H1 (cell line): ENCODE data around the gene GRPR. TPM values are rescaled to one million over a fixed set of nuclear protein-coding genes. Genes with fewer than 3 reads are reported as not detected.

Source experiments
- CTCF ChIA-PET: fragments of 300-600 bp; sonication (Branson Sonifier 250); formaldehyde crosslinking; loops from one replicate; lab custom pipeline; 2021; ENCODE audit not compliant: partially characterized antibody; lab: Charles Lee
- POLR2A ChIA-PET: fragments of 300-600 bp; sonication (Branson Sonifier 250); formaldehyde crosslinking; loops from one replicate; lab custom pipeline; 2021; ENCODE audit warnings: inconsistent platforms; ENCODE audit not compliant: partially characterized antibody; lab: Charles Lee
- DNase-seq, 2 experiments: peaks; one replicate each; pipeline versions ENCODE4 v3.0.0 to v3.0.0-alpha.2; 2010 to 2022; ENCODE audit warnings: low spot score in 2 of 2, low read depth in 1 of 2, mixed read lengths in 1 of 2
- FAIRE-seq: peaks from 2 replicates; lab custom pipeline; 2011; peaks lifted over from hg19 to GRCh38; lab: Jason Lieb, UNC
- H2AFZ ChIP-seq: 2 replicates; pipeline ENCODE4 v1.8.1; 2012; ENCODE audit warnings: low read length, inconsistent platforms
- H2AK5ac ChIP-seq: 2 replicates; pipeline ENCODE4 v1.6.1; 2013; ENCODE audit warnings: low read depth, low read length
- H2BK120ac ChIP-seq: replicated peaks from 2 replicates; pipeline ENCODE3; 2013; ENCODE audit warnings: low read depth, low read length, inconsistent platforms
- H2BK12ac ChIP-seq: 2 replicates; pipeline ENCODE4 v1.6.1; 2013; ENCODE audit warnings: low read depth, low read length
- H2BK15ac ChIP-seq: 2 replicates; pipeline ENCODE4 v1.6.1; 2013; ENCODE audit warnings: low read length
- H2BK20ac ChIP-seq: 2 replicates; pipeline ENCODE4 v1.6.1; 2013; ENCODE audit warnings: low read length
- H2BK5ac ChIP-seq: 2 replicates; pipeline ENCODE4 v1.6.1; 2013; ENCODE audit warnings: low read depth, low read length
- H3K14ac ChIP-seq: 2 replicates; pipeline ENCODE4 v1.6.1; 2013; ENCODE audit warnings: inconsistent platforms; ENCODE audit not compliant: insufficient read length
- H3K18ac ChIP-seq: 2 replicates; pipeline ENCODE4 v1.6.1; 2013; ENCODE audit warnings: low read length; ENCODE audit errors: extremely low read depth
- H3K23ac ChIP-seq: 2 replicates; pipeline ENCODE4 v1.6.1; 2013; ENCODE audit warnings: inconsistent platforms; ENCODE audit not compliant: insufficient read length
- H3K23me2 ChIP-seq: 2 replicates; pipeline ENCODE4 v1.6.1; 2013; ENCODE audit warnings: low read depth, low read length
- H3K27ac ChIP-seq: 2 replicates; pipeline ENCODE4 v1.6.1; 2011; ENCODE audit warnings: low read depth, low read length, inconsistent platforms
- H3K27me3 ChIP-seq, 4 experiments: replicated peaks in 1 of 4; 1 replicate in 1 of 4; 2 replicates in 3 of 4; pipeline versions ENCODE4 v1.6.1 to v1.8.1; 2011 to 2013; ENCODE audit warnings: low read length in 3 of 4, mild to moderate bottlenecking in 3 of 4, inconsistent platforms in 2 of 4, mixed read lengths in 2 of 4, moderate library complexity in 1 of 4; ENCODE audit not compliant: control insufficient read depth in 3 of 4, insufficient read depth in 3 of 4; ENCODE audit errors: extremely low read depth in 1 of 4
- H3K36me3 ChIP-seq, 4 experiments: 2 replicates each; pipeline versions ENCODE4 v1.6.1 to v1.8.1; 2011 to 2013; ENCODE audit warnings: mild to moderate bottlenecking in 4 of 4, low read length in 3 of 4, moderate library complexity in 2 of 4, control low read depth in 1 of 4, inconsistent platforms in 1 of 4; ENCODE audit not compliant: insufficient read depth in 4 of 4, control insufficient read depth in 2 of 4
- H3K4ac ChIP-seq: replicated peaks from 2 replicates; pipeline ENCODE3; 2013; ENCODE audit warnings: low read length, low read depth, mixed read lengths, inconsistent platforms; ENCODE audit not compliant: insufficient read length
- H3K4me1 ChIP-seq, 4 experiments: replicated peaks in 1 of 4; 1 replicate in 1 of 4; 2 replicates in 3 of 4; pipeline versions ENCODE4 v1.6.1 to v1.8.1; 2011 to 2013; ENCODE audit warnings: low read length in 3 of 4, inconsistent platforms in 2 of 4, mixed read lengths in 1 of 4; ENCODE audit not compliant: insufficient read depth in 4 of 4, control insufficient read depth in 3 of 4
- H3K4me2 ChIP-seq, 2 experiments: 2 replicates each; pipeline versions ENCODE4 v1.6.1 to v1.8.1; 2011 to 2013; ENCODE audit warnings: low read depth in 2 of 2, low read length in 2 of 2, control low read depth in 1 of 2, inconsistent platforms in 1 of 2, mild to moderate bottlenecking in 1 of 2; ENCODE audit not compliant: insufficient read depth in 1 of 2
- H3K4me3 ChIP-seq, 4 experiments: fragments of 200-600, 300-600 bp in 1 of 4; sonication (generic), shearing (Covaris generic), sonication (Bioruptor Twin) in 1 of 4; 2 replicates each; pipeline versions ENCODE4 v1.5.1 to v1.8.1; 2011 to 2016; ENCODE audit warnings: low read length in 4 of 4, low read depth in 3 of 4, control low read depth in 2 of 4, inconsistent platforms in 2 of 4, mild to moderate bottlenecking in 2 of 4, mixed read lengths in 1 of 4, moderate library complexity in 1 of 4; ENCODE audit not compliant: insufficient read depth in 2 of 4; ENCODE audit errors: extremely low read depth in 1 of 4
- H3K56ac ChIP-seq: replicated peaks from 2 replicates; pipeline ENCODE3; 2013; ENCODE audit warnings: low read depth, mild to moderate bottlenecking, mixed read lengths, low read length, inconsistent platforms; ENCODE audit not compliant: insufficient read length
- H3K79me1 ChIP-seq: 2 replicates; pipeline ENCODE4 v1.6.1; 2013; ENCODE audit warnings: low read depth, low read length, control low read depth
- H3K79me2 ChIP-seq, 2 experiments: 2 replicates each; pipeline versions ENCODE4 v1.6.1 to v1.8.1; 2012 to 2013; ENCODE audit warnings: low read length in 2 of 2, mild to moderate bottlenecking in 2 of 2, inconsistent platforms in 1 of 2; ENCODE audit not compliant: insufficient read depth in 2 of 2, control insufficient read depth in 1 of 2
- H3K9ac ChIP-seq, 4 experiments: replicated peaks in 1 of 4; 1 replicate in 1 of 4; 2 replicates in 3 of 4; pipeline versions ENCODE4 v1.6.1 to v1.8.1; 2011 to 2013; ENCODE audit warnings: low read depth in 3 of 4, low read length in 3 of 4, control low read depth in 2 of 4, mild to moderate bottlenecking in 2 of 4, moderate library complexity in 2 of 4, inconsistent platforms in 1 of 4; ENCODE audit errors: extremely low read depth in 1 of 4
- H3K9me3 ChIP-seq, 2 experiments: 2 replicates each; pipeline versions ENCODE4 v1.6.1 to v1.8.1; 2012 to 2013; ENCODE audit warnings: mild to moderate bottlenecking in 2 of 2, moderate library complexity in 2 of 2, control low read depth in 1 of 2, inconsistent platforms in 1 of 2, low read depth in 1 of 2, low read length in 1 of 2, mixed read lengths in 1 of 2; ENCODE audit not compliant: insufficient read depth in 2 of 2
- H4K20me1 ChIP-seq, 2 experiments: replicated peaks in 1 of 2; 2 replicates each; pipeline versions ENCODE3 to v1.8.1; 2011 to 2013; ENCODE audit warnings: inconsistent platforms in 2 of 2, low read length in 2 of 2, mild to moderate bottlenecking in 1 of 2; ENCODE audit not compliant: insufficient read depth in 2 of 2, control insufficient read depth in 1 of 2
- H4K5ac ChIP-seq: 2 replicates; pipeline ENCODE4 v1.6.1; 2013; ENCODE audit warnings: low read length, low read depth, mixed read lengths, inconsistent platforms; ENCODE audit not compliant: insufficient read length
- H4K8ac ChIP-seq: 2 replicates; pipeline ENCODE4 v1.8.0; 2013; ENCODE audit warnings: mild to moderate bottlenecking, moderate library complexity, low read length, inconsistent platforms; ENCODE audit not compliant: insufficient read depth; ENCODE audit errors: extremely low read depth
- H4K91ac ChIP-seq: replicated peaks from 2 replicates; pipeline ENCODE3; 2013; ENCODE audit warnings: low read length, mixed read lengths, inconsistent platforms; ENCODE audit not compliant: insufficient read length
- BCL11A ChIP-seq, 2 experiments: IDR thresholded peaks; one replicate each; pipeline ENCODE4 v1.6.1; 2011; ENCODE audit warnings: low read depth in 2 of 2, low read length in 2 of 2, mild to moderate bottlenecking in 2 of 2
- GABPA ChIP-seq: IDR thresholded peaks from 2 replicates; pipeline ENCODE4 v1.6.1; 2011; ENCODE audit warnings: mild to moderate bottlenecking, low read length, moderate library complexity, borderline replicate concordance; ENCODE audit not compliant: insufficient read depth
- KDM5A ChIP-seq: fragments of 200-600 bp; IDR thresholded peaks from 2 replicates; pipeline ENCODE4 v1.7.1; 2012; ENCODE audit warnings: mild to moderate bottlenecking, low read length, inconsistent platforms, mixed read lengths
- POLR2AphosphoS5 ChIP-seq: IDR thresholded peaks from 2 replicates; pipeline ENCODE4 v1.6.1; 2011; ENCODE audit warnings: low read depth, low read length
- SAP30 ChIP-seq: fragments of 300-600 bp; sonication (generic); IDR thresholded peaks from 2 replicates; pipeline ENCODE4 v1.7.1; 2012; ENCODE audit warnings: low read length, moderate library complexity, mild to moderate bottlenecking, inconsistent platforms; ENCODE audit not compliant: insufficient read depth, insufficient replicate concordance
- SIN3A ChIP-seq, 2 experiments: IDR thresholded peaks in 1 of 2; conservative IDR thresholded peaks in 1 of 2; 2 replicates each; pipeline ENCODE4 v1.6.1; 2011 to 2012; ENCODE audit warnings: low read length in 2 of 2, improper control_type of control experiment in 1 of 2, low read depth in 1 of 2, mild to moderate bottlenecking in 1 of 2
- SIX5 ChIP-seq: IDR thresholded peaks from 2 replicates; pipeline ENCODE4 v1.6.1; 2011; ENCODE audit warnings: mild to moderate bottlenecking, low read depth, low read length
- TBP ChIP-seq: IDR thresholded peaks from 2 replicates; pipeline ENCODE4 v1.6.1; 2011; ENCODE audit warnings: low read depth, low read length, improper control_type of control experiment
- USF2 ChIP-seq: IDR thresholded peaks from 2 replicates; pipeline ENCODE4 v1.6.1; 2011; ENCODE audit warnings: low read length, improper control_type of control experiment
- ZNF274 ChIP-seq: IDR thresholded peaks from 2 replicates; pipeline ENCODE4 v1.7.0; 2012; ENCODE audit warnings: low read length, borderline replicate concordance; ENCODE audit errors: extremely low read depth
- WGBS, 2 experiments: shearing (Covaris generic) in 1 of 2; methylation state at CpG; one replicate each; pipeline versions ENCODE4 v1.1.6 to v1.1.7; 2013 to 2015; ENCODE audit warnings: low lambda C conversion rate in 2 of 2, mixed read lengths in 2 of 2, inconsistent platforms in 1 of 2, low coverage in 1 of 2, missing lambda C conversion rate in 1 of 2; ENCODE audit not compliant: insufficient replicate concordance in 2 of 2, insufficient coverage in 1 of 2, insufficient read length in 1 of 2; ENCODE audit errors: extremely low coverage in 1 of 2, missing lambda C conversion rate in 1 of 2; 5-methylcytosine and 5-hydroxymethylcytosine counted together
- polyA plus RNA-seq, 7 experiments: library from polyadenylated mRNA; depleted of rRNA in 3 of 7; stranded (reverse) in 5 of 7; unstranded in 2 of 7; fragments of >200 nt in 5 of 7; fragments of 200-250 nt in 2 of 7; gene quantifications; 1 replicate in 5 of 7; 2 replicates in 1 of 7; 4 replicates in 1 of 7; pipeline versions ENCODE4 v1.2.1 to v1.2.3, GENCODE V29; 2011 to 2013; ENCODE audit warnings: missing spikeins in 2 of 7, mixed read lengths in 2 of 7
- total RNA-seq: library from RNA; stranded (reverse); fragmentation: NEBNext Ultra II Directional; extraction: Animal tissue kit (Norgen Biotek cat#: 25700); gene quantifications from 2 replicates; pipeline ENCODE4 v1.2.1, GENCODE V29; 2021
- TF ChIP-seq, protein P1 (sequence below): IDR thresholded peaks from 2 replicates; pipeline ENCODE4 v1.6.1; 2011; ENCODE audit warnings: low read depth, mild to moderate bottlenecking, low read length; ENCODE audit not compliant: insufficient read depth
- TF ChIP-seq, protein P2 (sequence below): IDR thresholded peaks from 2 replicates; pipeline ENCODE4 v1.6.1; 2012; ENCODE audit warnings: inconsistent platforms

Gene GRPR
- total and polyA plus RNA-seq, 2 of the 8 experiments (the other 6 are each of a cell fraction or from before 2014, with no cell fraction given), result 18.6 to 78.4 TPM

DNA sequence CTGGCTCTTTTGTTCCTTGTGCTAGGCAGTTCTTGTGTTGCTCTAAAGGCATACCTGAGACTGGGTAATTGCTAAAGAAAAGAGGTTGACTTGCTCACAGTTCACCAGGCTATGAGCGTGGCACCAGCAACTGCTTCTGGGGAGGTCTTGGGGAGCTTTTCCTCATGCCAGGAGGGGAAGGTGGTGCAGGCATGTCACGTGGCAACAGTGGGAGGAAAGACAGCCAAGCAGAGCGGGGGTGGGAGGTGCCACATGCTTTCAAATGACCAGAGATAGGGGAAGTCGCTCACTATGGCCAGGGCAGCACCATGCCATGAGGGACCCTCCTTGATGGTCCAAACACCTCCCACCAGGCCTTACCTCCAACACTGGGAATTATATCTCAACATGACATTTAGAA, 48.6 kb downstream of the GRPR start:
- CTCF ChIA-PET, result no interaction called here
- no peak overlapping the region for H2BK15ac ChIP-seq
- H3K4me1 ChIP-seq, result no peaks in the 10 kb centered on the region
- no peak overlapping the region for H3K4ac ChIP-seq
- POLR2A ChIA-PET, result no interaction called here
- no peaks in the 10 kb centered on the region for H3K23me2 ChIP-seq
- H2AK5ac ChIP-seq, result no peak overlapping the region
- no peaks in the 10 kb centered on the region for H4K20me1 ChIP-seq
- H3K56ac ChIP-seq, result no peak overlapping the region
- no peaks in the 10 kb centered on the region for H3K27me3 ChIP-seq
- no peak overlapping the region for H2BK5ac ChIP-seq
- H3K4me2 ChIP-seq, result no peak overlapping the region
- FAIRE-seq (no peak), DNase-seq (no peak)
- H2BK20ac ChIP-seq, result no peak overlapping the region
- no peaks in the 10 kb centered on the region for H3K36me3 ChIP-seq
- H4K5ac ChIP-seq, result no peak overlapping the region
- no peaks in the 10 kb centered on the region for H3K79me1 ChIP-seq
- H2BK120ac ChIP-seq, result no peak overlapping the region
- no peaks in the 10 kb centered on the region for H3K9me3 ChIP-seq
- H3K4me3 ChIP-seq, result no peak overlapping the region
- no peak overlapping the region for H3K14ac ChIP-seq
- no peak overlapping the region for H3K23ac ChIP-seq
- H4K91ac ChIP-seq, result peak overlapping the region; percentile 65
- H3K9ac ChIP-seq, result no peak overlapping the region
- H2AFZ ChIP-seq, result no peak overlapping the region
- H3K79me2 ChIP-seq, result no peaks in the 10 kb centered on the region
- no peak overlapping the region; the same call in 1 of the 2 replicates for H4K8ac ChIP-seq
- no peak overlapping the region for H2BK12ac ChIP-seq
- 100% methylated on average over 3 of the region's 4 CpGs; no CpG with 5 or more reads in 1 of the 2 experiments for WGBS, 2 experiments
- no peak overlapping the region for H3K27ac ChIP-seq
- no peak overlapping the region for H3K18ac ChIP-seq
- TF ChIP-seq KDM5A (no peak), BCL11A (IDR thresholded peaks at IDR 0.05; ENCODE audit: low read depth in 2 of 2, low read length in 2 of 2) (no peak), SAP30 (no peak), USF2 (no peak), SIN3A (conservative IDR thresholded peaks at IDR 0.05 in 1 of 2, IDR thresholded peaks at IDR 0.05 in 1 of 2; ENCODE audit: low read depth in 1 of 2, low read length in 2 of 2) (no peak), TBP (no peak), POLR2AphosphoS5 (no peak), ZNF274 (no peak), SIX5 (no peak), GABPA (no peak)
- TF ChIP-seq, protein P1, sequence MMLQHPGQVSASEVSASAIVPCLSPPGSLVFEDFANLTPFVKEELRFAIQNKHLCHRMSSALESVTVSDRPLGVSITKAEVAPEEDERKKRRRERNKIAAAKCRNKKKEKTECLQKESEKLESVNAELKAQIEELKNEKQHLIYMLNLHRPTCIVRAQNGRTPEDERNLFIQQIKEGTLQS, result no peak
- TF ChIP-seq, protein P2, sequence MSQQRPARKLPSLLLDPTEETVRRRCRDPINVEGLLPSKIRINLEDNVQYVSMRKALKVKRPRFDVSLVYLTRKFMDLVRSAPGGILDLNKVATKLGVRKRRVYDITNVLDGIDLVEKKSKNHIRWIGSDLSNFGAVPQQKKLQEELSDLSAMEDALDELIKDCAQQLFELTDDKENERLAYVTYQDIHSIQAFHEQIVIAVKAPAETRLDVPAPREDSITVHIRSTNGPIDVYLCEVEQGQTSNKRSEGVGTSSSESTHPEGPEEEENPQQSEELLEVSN, result no peak
